Uterus (tissue), 4 donors: ENCODE measurements around the gene AAK1. TPM values are rescaled to one million over a fixed set of nuclear protein-coding genes. Genes with fewer than 3 reads are reported as not detected.
"Not testable (repeated sequence)": the region's sequence is repeated elsewhere in the genome, so short reads cannot be mapped to it uniquely, and the experiment has no call there.

Experiments used
- DNase-seq, 2 donors: peaks; one replicate each; pipeline ENCODE4 v3.0.0-alpha.2; 2019 to 2020
- H3K27ac ChIP-seq, 2 donors: fragments of 200-600 bp; sonication (generic); 1 replicate in 1 of 2; 2 replicates in 1 of 2; pipeline ENCODE4 v1.5.1; 2016 to 2018
- H3K27me3 ChIP-seq, 2 donors: fragments of 200-600 bp; sonication (generic); one replicate each; pipeline ENCODE4 v1.5.1; 2018 to 2019; ENCODE audit warnings: control low read depth in 1 of 2
- H3K36me3 ChIP-seq, 2 donors: fragments of 200-600 bp; sonication (generic); one replicate each; pipeline ENCODE4 v1.5.1; 2019; ENCODE audit warnings: control low read depth in 1 of 2
- H3K4me1 ChIP-seq, 2 donors: fragments of 200-600 bp; sonication (generic); one replicate each; pipeline ENCODE4 v1.5.1; 2018 to 2019; ENCODE audit warnings: control low read depth in 1 of 2
- H3K4me3 ChIP-seq, 2 donors: fragments of 200-600 bp; sonication (generic); 1 replicate in 1 of 2; 2 replicates in 1 of 2; pipeline ENCODE4 v1.5.1; 2018 to 2019; ENCODE audit warnings: mild to moderate bottlenecking in 1 of 2
- H3K9me3 ChIP-seq, 2 donors: fragments of 200-600 bp; sonication (generic); one replicate each; pipeline ENCODE4 v1.5.1; 2019; ENCODE audit warnings: control low read depth in 1 of 2
- CTCF ChIP-seq, 4 experiments: fragments of 200-600 bp in 2 of 4; fragments of 450-650 bp in 2 of 4; sonication (generic) in 2 of 4; IDR thresholded peaks; one replicate each; pipeline ENCODE4 v1.5.1; 2016 to 2019; ENCODE audit warnings: antibody characterized with exemption in 4 of 4, mild to moderate bottlenecking in 2 of 4, moderate library complexity in 1 of 4
- POLR2A ChIP-seq, 2 donors: fragments of 450-650 bp; IDR thresholded peaks; one replicate each; pipeline ENCODE4 v1.6.1; 2016; ENCODE audit warnings: antibody characterized with exemption in 2 of 2, mild to moderate bottlenecking in 1 of 2, moderate library complexity in 1 of 2
- intact Hi-C: fragments of 100-400 bp; cut with DNase I; formaldehyde crosslinking; loops from one replicate; pipeline ENCODE4 v1.15.1; 2023; ENCODE audit warnings: low total_unique reads
- total RNA-seq, 4 donors: library from RNA; depleted of rRNA in 3 of 4; stranded (reverse); fragments of >200 nt in 3 of 4; gene quantifications; one replicate each; pipeline versions ENCODE4 v1.1.0 to v1.2.4, GENCODE V29; 2014 to 2023
- donor health status: DM: yes; HTN: yes; CAD: no.

AAK1 gene
- total RNA-seq, 4 donors from 2014 or later = 13.1 to 66.3 (median 32.5) TPM

GRCh38 chr2:69615969-69616368, 27.6 kb downstream of the AAK1 start:
- TF ChIP-seq CTCF (IDR thresholded peaks at IDR 0.05) = no peak
- no peak for TF ChIP-seq POLR2A (IDR thresholded peaks at IDR 0.05)
- H3K9me3 ChIP-seq = no peaks in the 10 kb centered on the region
- intact Hi-C loops = no loop called here
- DNase-seq = no peak
- no peaks in the 10 kb centered on the region for H3K27me3 ChIP-seq
- H3K4me1 ChIP-seq = peaks cover 10 to 22% of the 10 kb centered on the region in 2 donors
- no peak overlapping the region for H3K4me3 ChIP-seq
- no peaks in the 10 kb centered on the region for H3K36me3 ChIP-seq
- H3K27ac ChIP-seq = peak overlapping the region; percentile 8 to 56

- Histone ChIP-seq H3K9me3 (no peaks in the 10 kb centered on the region), H3K4me1 (peaks cover 8 to 22% of the 10 kb centered on the region in 2 donors), H3K27ac (peak overlapping the region; percentile 8 to 56), H3K36me3 (no peaks in the 10 kb centered on the region), H3K4me3 (no peak overlapping the region), H3K27me3 (no peaks in the 10 kb centered on the region)
- no peak for DNase-seq
- intact Hi-C loops = no loop called here
- no peak for TF ChIP-seq POLR2A (IDR thresholded peaks at IDR 0.05)
- TF ChIP-seq CTCF (IDR thresholded peaks at IDR 0.05) = no peak
Observed at GRCh38 chr2:69615078-69615625, 28.4 kb downstream of the AAK1 start.

- Histone ChIP-seq H3K36me3 (no peaks in the 10 kb centered on the region), H3K27ac (no peak overlapping the region), H3K27me3 (no peaks in the 10 kb centered on the region), H3K4me1 (no peaks in the 10 kb centered on the region), H3K9me3 (no peaks in the 10 kb centered on the region), H3K4me3 (no peak overlapping the region)
- no peak for TF ChIP-seq CTCF (IDR thresholded peaks at IDR 0.05)
- no peak for TF ChIP-seq POLR2A (IDR thresholded peaks at IDR 0.05)
- intact Hi-C loops = no loop called here
- no peak for DNase-seq
Observed at GRCh38 chr2:69612707-69613106, 30.8 kb downstream of the AAK1 start.

GRCh38 chr2:69612200-69612599, 31.3 kb downstream of the AAK1 start:
- Histone ChIP-seq H3K4me3 (no peak overlapping the region), H3K36me3 (no peaks in the 10 kb centered on the region), H3K27ac (no peak overlapping the region), H3K9me3 (no peaks in the 10 kb centered on the region), H3K4me1 (no peaks in the 10 kb centered on the region), H3K27me3 (no peaks in the 10 kb centered on the region)
- intact Hi-C loops = no loop called here
- DNase-seq = no peak
- no peak for TF ChIP-seq CTCF (IDR thresholded peaks at IDR 0.05)
- TF ChIP-seq POLR2A (IDR thresholded peaks at IDR 0.05) = no peak

GRCh38 chr2:69608109-69608508, 35.4 kb downstream of the AAK1 start:
- H3K4me1 ChIP-seq = no peaks in the 10 kb centered on the region
- H3K9me3 ChIP-seq = no peaks in the 10 kb centered on the region
- H3K27ac ChIP-seq = no peak overlapping the region
- intact Hi-C loops = no loop called here
- H3K36me3 ChIP-seq = no peaks in the 10 kb centered on the region
- TF ChIP-seq POLR2A (IDR thresholded peaks at IDR 0.05) = no peak
- TF ChIP-seq CTCF (IDR thresholded peaks at IDR 0.05) = no peak
- no peaks in the 10 kb centered on the region for H3K27me3 ChIP-seq
- DNase-seq = no peak
- H3K4me3 ChIP-seq = no peak overlapping the region

GRCh38 chr2:69606771-69607170, 36.8 kb downstream of the AAK1 start:
- H3K36me3 ChIP-seq, H3K4me3 ChIP-seq, H3K4me1 ChIP-seq, H3K27ac ChIP-seq, intact Hi-C loops, H3K27me3 ChIP-seq, H3K9me3 ChIP-seq, DNase-seq: not testable (repeated sequence)
